Right atrium auricular region (tissue), 2 donors: ENCODE results near the gene TMPRSS13. TPM values are rescaled to one million over a fixed set of nuclear protein-coding genes. Genes with fewer than 3 reads are reported as not detected.

Experiments used
- DNase-seq: peaks from one replicate; pipeline ENCODE4 v3.0.0-alpha.2; 2019; ENCODE audit warnings: low spot score
- H3K27ac ChIP-seq, 2 donors: fragments of 200-600 bp; sonication (generic); 1 replicate in 1 of 2; 2 replicates in 1 of 2; pipeline ENCODE4 v1.5.1; 2016 to 2019
- H3K27me3 ChIP-seq, 2 donors: fragments of 200-600 bp; sonication (generic); one replicate each; pipeline versions ENCODE4 v1.5.1 to v1.6.0; 2017 to 2019
- H3K36me3 ChIP-seq: fragments of 200-600 bp; sonication (generic); one replicate; pipeline ENCODE4 v1.5.1; 2016
- H3K4me1 ChIP-seq, 2 donors: fragments of 200-600 bp; sonication (generic); one replicate each; pipeline versions ENCODE4 v1.5.1 to v1.6.0; 2017 to 2019
- H3K4me3 ChIP-seq, 2 donors: fragments of 200-600 bp; sonication (generic); 1 replicate in 1 of 2; 2 replicates in 1 of 2; pipeline ENCODE4 v1.5.1; 2017 to 2019; ENCODE audit warnings: mild to moderate bottlenecking in 1 of 2, moderate library complexity in 1 of 2
- H3K9me3 ChIP-seq, 2 donors: fragments of 200-600 bp; sonication (generic); one replicate each; pipeline ENCODE4 v1.5.1; 2019
- total RNA-seq, 2 donors: library from RNA; depleted of rRNA; stranded (reverse); fragments of >200 nt; gene quantifications; one replicate each; pipeline ENCODE4 v1.1.0, GENCODE V29; 2016
- TF ChIP-seq, protein P1 (sequence below), 2 donors: fragments of 200-600 bp; sonication (generic); IDR thresholded peaks; one replicate each; pipeline ENCODE4 v1.5.1; 2019; ENCODE audit warnings: antibody characterized with exemption in 2 of 2

Gene TMPRSS13
- total RNA-seq, 2 donors from 2014 or later, result not detected

DNA sequence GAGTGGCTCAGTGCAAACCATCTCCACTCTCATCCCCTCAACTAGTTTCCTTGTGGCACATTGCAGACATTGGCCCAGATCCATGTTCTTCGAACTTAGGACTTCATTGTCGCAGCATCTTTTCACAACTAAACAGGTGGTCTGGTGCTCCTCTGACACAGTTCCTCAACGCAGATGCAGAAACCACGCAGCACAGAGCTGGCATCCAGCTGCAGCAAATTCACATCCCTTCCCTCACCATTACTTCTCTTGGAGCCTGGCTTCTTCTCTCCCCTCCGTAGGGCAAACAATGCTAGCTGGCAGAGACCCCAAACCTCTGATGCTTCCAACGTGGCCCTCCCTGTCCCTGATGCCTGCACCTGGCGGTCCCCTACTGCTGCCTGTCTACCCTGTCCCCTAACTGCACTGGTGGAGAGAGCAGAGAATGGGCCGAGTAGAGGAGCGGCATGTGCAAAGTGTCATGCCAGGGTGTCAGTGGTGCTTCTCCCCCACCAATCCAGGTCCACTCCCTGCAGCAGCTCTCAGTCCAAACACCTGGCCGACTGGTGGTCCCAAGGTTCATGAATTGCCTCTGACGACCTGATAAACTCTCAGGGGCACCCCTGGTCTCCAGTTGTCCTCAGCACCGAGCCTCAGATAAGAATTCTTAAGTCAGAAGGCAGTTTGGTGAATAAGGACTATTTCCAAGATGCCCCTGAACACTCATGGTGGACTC, 18.1 kb downstream of the TMPRSS13 start:
- Histone ChIP-seq H3K9me3 (no peaks in the 10 kb centered on the region), H3K36me3 (no peaks in the 10 kb centered on the region), H3K4me1 (peaks cover 0 to 5% of the 10 kb centered on the region in 2 donors), H3K27me3 (no peaks in the 10 kb centered on the region), H3K4me3 (no peak overlapping the region), H3K27ac (no peak overlapping the region)
- TF ChIP-seq, protein P1, sequence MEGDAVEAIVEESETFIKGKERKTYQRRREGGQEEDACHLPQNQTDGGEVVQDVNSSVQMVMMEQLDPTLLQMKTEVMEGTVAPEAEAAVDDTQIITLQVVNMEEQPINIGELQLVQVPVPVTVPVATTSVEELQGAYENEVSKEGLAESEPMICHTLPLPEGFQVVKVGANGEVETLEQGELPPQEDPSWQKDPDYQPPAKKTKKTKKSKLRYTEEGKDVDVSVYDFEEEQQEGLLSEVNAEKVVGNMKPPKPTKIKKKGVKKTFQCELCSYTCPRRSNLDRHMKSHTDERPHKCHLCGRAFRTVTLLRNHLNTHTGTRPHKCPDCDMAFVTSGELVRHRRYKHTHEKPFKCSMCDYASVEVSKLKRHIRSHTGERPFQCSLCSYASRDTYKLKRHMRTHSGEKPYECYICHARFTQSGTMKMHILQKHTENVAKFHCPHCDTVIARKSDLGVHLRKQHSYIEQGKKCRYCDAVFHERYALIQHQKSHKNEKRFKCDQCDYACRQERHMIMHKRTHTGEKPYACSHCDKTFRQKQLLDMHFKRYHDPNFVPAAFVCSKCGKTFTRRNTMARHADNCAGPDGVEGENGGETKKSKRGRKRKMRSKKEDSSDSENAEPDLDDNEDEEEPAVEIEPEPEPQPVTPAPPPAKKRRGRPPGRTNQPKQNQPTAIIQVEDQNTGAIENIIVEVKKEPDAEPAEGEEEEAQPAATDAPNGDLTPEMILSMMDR (IDR thresholded peaks at IDR 0.05), result no peak
- DNase-seq, result no peak

DNA sequence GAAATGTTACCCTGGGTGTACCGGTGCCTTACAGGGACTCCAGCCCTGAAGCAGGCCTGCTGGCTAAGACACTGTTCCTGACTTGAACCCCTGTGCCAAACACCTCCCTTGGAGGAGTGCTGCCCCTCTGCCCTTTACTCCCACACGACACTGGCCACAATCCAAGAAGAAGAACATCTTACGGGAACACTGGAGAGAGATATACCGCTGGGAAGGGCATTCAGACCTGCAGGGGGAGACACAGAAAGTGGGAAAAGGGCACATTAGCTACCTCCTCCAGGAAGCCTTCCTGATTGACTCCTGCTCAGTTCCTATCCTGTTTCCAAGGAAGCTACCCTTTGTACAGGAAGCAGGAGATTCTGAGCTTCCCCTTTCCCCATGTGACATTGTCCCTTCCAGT, 18.7 kb downstream of the TMPRSS13 start:
- peaks cover 0 to 5% of the 10 kb centered on the region in 2 donors for H3K4me1 ChIP-seq
- H3K9me3 ChIP-seq, result no peaks in the 10 kb centered on the region
- no peaks in the 10 kb centered on the region for H3K36me3 ChIP-seq
- no peaks in the 10 kb centered on the region for H3K27me3 ChIP-seq
- no peak for DNase-seq
- TF ChIP-seq, protein P1 (IDR thresholded peaks at IDR 0.05), result no peak
- H3K27ac ChIP-seq, result no peak overlapping the region
- no peak overlapping the region for H3K4me3 ChIP-seq

DNA sequence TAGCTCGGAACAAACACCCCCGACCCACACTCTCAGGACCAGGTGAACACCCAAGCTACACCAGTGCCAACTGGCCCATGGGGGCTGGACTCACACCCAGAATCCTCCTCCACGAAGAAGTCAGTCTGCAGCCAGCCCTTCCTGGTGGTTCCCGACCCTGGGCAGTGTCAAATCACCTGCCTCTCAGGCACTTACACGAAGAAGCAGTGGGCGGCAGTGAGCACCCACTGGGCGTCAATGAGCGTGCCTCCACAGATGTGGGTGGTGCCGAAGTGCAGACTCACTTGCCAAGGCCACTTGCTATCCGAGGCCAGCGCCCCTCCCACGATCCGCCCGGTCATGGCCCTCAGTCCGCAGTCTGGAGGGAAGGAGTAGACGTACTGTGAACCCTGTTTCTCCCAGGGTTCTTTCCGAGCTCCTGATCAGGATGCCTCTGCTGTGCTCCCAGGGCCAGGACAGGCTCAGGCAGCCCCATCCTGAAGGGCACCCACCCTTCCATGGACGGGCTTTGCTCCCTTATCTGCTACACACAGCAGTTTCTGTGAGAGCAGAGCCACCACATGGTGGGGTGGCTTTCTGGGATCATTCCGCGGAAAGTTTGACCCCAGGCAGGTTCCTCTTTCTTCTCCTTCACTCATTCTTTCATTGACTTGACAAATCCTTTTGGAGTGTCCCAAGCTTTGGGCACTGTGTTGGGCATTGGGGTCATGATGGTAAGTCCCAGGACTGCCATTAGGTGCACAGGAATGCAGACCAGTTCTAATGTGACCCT, 19.4 kb downstream of the TMPRSS13 start:
- Histone ChIP-seq H3K4me1 (peaks cover 0 to 5% of the 10 kb centered on the region in 2 donors), H3K4me3 (no peak overlapping the region), H3K36me3 (no peaks in the 10 kb centered on the region), H3K9me3 (no peaks in the 10 kb centered on the region), H3K27ac (no peak overlapping the region), H3K27me3 (no peaks in the 10 kb centered on the region)
- TF ChIP-seq, protein P1 (IDR thresholded peaks at IDR 0.05), result no peak
- DNase-seq, result no peak

DNA sequence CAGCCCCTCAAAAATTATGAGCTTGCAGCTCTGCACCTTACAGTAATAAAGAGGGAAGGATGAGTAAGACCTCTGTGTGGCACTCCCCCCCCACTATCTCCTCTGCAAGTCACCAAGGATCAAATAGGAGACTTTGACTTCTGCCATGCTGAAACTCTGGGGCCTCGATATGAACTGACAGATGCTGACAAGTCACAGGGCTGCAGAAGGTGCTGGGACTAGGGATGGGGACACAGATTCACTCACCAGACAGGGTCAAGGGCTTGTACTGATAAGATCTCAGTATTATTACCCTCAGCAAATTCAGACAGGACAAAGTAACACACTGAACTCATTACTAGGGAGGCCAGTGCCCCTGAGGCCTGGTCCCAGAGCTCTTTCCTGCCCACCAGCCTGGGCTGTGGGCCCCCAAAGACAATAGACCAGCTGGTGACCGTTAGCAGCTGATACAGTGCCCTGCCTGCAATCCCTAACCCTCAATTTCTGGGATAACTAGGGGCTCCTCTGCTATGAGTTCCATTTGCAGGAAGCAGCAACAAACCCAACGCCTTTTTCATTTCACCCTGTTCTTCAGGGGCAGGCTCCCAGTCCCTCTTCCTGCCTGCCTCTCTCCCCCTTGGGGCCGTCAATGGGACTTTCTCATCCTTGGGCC, 20.1 kb downstream of the TMPRSS13 start:
- Histone ChIP-seq H3K27me3 (no peaks in the 10 kb centered on the region), H3K36me3 (no peaks in the 10 kb centered on the region), H3K9me3 (no peaks in the 10 kb centered on the region), H3K27ac (no peak overlapping the region), H3K4me3 (no peak overlapping the region), H3K4me1 (peaks cover 0 to 5% of the 10 kb centered on the region in 2 donors)
- TF ChIP-seq, protein P1 (IDR thresholded peaks at IDR 0.05), result no peak
- no peak for DNase-seq

DNA sequence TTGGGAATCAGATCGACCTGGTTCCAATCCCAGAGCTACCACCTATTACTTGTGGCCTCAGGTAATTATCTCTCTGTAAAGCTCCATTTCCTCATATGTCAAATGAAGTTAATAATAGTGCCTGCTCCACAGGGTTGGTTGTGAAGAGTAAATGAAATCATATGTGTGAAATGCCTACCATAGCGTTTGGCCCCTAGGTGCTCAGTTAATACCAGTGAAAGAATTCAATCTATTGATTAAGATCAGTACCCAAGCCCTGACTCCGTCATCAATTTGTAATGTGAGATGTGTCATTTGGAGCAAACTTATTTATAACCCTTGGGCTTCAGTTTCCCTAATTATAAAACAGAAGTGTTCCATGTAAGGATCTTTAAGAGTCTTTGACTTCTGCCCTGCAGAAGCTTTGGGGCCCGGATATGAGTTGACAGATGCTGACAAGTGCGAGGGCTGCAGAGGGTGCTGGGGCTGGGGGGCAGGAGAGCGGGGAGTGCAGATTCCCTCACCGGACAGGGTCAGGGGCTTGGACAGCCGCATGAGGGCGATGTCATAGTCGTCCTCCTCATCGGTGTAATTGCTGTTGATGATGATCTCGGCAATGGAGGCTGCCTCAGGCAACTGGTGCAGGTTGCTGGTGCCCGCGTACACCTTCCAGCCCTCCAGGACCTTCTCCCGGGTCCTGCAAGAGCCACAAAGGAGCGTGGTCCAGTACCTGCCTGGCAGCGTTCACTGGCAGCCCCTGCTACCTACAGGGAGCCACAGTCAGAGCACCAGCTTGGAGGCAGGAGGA, 20.9 kb downstream of the TMPRSS13 start:
- Histone ChIP-seq H3K4me1 (peaks cover 0 to 5% of the 10 kb centered on the region in 2 donors), H3K4me3 (no peak overlapping the region), H3K9me3 (no peaks in the 10 kb centered on the region), H3K27ac (no peak overlapping the region), H3K36me3 (no peaks in the 10 kb centered on the region), H3K27me3 (no peaks in the 10 kb centered on the region)
- TF ChIP-seq, protein P1 (IDR thresholded peaks at IDR 0.05), result no peak
- no peak for DNase-seq
